Measurements from ENCODE around the gene FOSB. TPM values are rescaled to one million over a fixed set of nuclear protein-coding genes. Genes with fewer than 3 reads are reported as not detected.

Gene FOSB
- total RNA-seq, 1 experiment from 2014 or later: 1.7 TPM

DNA sequence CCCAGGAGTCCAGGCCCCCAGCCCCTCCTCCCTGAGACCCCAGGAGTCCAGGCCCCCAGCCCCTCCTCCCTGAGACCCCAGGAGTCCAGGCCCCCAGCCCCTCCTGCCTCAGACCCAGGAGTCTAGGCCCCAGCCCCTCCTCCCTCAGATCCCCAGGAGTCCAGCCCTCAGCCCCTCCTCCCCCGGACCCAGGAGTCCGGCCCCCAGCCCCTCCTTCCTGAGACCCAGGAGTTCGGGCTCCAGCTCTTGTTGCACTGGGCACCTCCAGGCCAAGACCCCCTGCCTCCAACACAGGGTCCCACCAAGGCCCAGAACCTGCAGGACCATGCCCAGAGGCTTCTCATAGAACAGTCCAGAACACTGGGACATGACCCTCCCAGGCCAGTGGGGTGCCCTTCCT lies 47.9 kb upstream of the FOSB start:
- H4K91ac ChIP-seq (ENCODE audit: insufficient read length, low read depth, low read length): no peak overlapping the region
- H2BK120ac ChIP-seq (ENCODE audit: low read depth, low read length, poor library complexity, severe bottlenecking): no peak overlapping the region
- no peak overlapping the region for H2BK12ac ChIP-seq (ENCODE audit: insufficient read length, low read depth, low read length)
- no peak overlapping the region for H2AK5ac ChIP-seq (ENCODE audit: insufficient read length, low read length)
- no peak overlapping the region for H3K4me2 ChIP-seq (ENCODE audit: insufficient read depth, insufficient read length, low read length)
- Mint-ChIP-seq H3K27ac (no peak overlapping the region), H3K4me3 (no peak overlapping the region), H3K4me1 (peaks cover 23 to 26% of the 10 kb centered on the region in 2 experiments), H3K27me3 (ENCODE audit: low read depth) (no peaks in the 10 kb centered on the region), H3K9me3 (no peaks in the 10 kb centered on the region; a peak in 1 of 5 replicates), H3K36me3 (ENCODE audit: insufficient read depth in 1 of 3, low read depth in 3 of 3) (peaks cover 18 to 46% (median 46%) of the 10 kb centered on the region in 3 experiments)
- no peak overlapping the region for H3K14ac ChIP-seq (ENCODE audit: insufficient read depth, low read length)
- no CpG with 5 or more reads among the region's 3 CpGs for WGBS (ENCODE audit: extremely low coverage, insufficient read length, low lambda C conversion rate)
- H3K18ac ChIP-seq (ENCODE audit: insufficient read length, low read depth, low read length): no peak overlapping the region
- H3K79me1 ChIP-seq (ENCODE audit: insufficient read depth, low read depth, low read length, poor library complexity, severe bottlenecking): no peaks in the 10 kb centered on the region
- no peaks in the 10 kb centered on the region for H3K79me2 ChIP-seq (ENCODE audit: insufficient read depth, low read length)
- no peak overlapping the region for H3K56ac ChIP-seq (ENCODE audit: insufficient read length, low read depth, low read length)
- no peaks in the 10 kb centered on the region for H4K20me1 ChIP-seq (ENCODE audit: control insufficient read depth, insufficient read depth, insufficient read length)
- no peak overlapping the region for H3T11ph ChIP-seq (ENCODE audit: low read length)
- H3K23me2 ChIP-seq (ENCODE audit: insufficient read length, low read depth, low read length, poor library complexity, severe bottlenecking): peaks cover 10% of the 10 kb centered on the region
- no peaks in the 10 kb centered on the region for H3K27me3 ChIP-seq (ENCODE audit: insufficient read depth, low read length)
- no peak overlapping the region for H4K8ac ChIP-seq (replicated peaks; ENCODE audit: insufficient read length, low read depth, low read length)
- no peak overlapping the region for H2BK20ac ChIP-seq (ENCODE audit: low read depth, low read length, poor library complexity, severe bottlenecking)
- no peak overlapping the region for H2BK15ac ChIP-seq (ENCODE audit: low read depth, low read length)
- no peak overlapping the region for H3K23ac ChIP-seq (ENCODE audit: insufficient read length, low read depth, low read length)
- no peak for DNase-seq
- H3K27ac ChIP-seq (ENCODE audit: insufficient read length, low read depth, low read length): no peak overlapping the region
- TF ChIP-seq, protein P1, sequence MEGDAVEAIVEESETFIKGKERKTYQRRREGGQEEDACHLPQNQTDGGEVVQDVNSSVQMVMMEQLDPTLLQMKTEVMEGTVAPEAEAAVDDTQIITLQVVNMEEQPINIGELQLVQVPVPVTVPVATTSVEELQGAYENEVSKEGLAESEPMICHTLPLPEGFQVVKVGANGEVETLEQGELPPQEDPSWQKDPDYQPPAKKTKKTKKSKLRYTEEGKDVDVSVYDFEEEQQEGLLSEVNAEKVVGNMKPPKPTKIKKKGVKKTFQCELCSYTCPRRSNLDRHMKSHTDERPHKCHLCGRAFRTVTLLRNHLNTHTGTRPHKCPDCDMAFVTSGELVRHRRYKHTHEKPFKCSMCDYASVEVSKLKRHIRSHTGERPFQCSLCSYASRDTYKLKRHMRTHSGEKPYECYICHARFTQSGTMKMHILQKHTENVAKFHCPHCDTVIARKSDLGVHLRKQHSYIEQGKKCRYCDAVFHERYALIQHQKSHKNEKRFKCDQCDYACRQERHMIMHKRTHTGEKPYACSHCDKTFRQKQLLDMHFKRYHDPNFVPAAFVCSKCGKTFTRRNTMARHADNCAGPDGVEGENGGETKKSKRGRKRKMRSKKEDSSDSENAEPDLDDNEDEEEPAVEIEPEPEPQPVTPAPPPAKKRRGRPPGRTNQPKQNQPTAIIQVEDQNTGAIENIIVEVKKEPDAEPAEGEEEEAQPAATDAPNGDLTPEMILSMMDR (conservative IDR thresholded peaks at IDR 0.05): no peak
- H4K5ac ChIP-seq (ENCODE audit: insufficient read length, low read depth, low read length): no peak overlapping the region
- no peak overlapping the region for H2BK5ac ChIP-seq (ENCODE audit: insufficient read length, low read length)
- no peak overlapping the region for H2AFZ ChIP-seq (ENCODE audit: low read length)
- no peaks in the 10 kb centered on the region for H3K9me3 ChIP-seq (ENCODE audit: control insufficient read depth, low read depth, low read length)
- H3K9ac ChIP-seq (ENCODE audit: extremely low read depth, insufficient read length, low read length): no peak overlapping the region
- no peak overlapping the region for H3K4ac ChIP-seq (ENCODE audit: low read depth, low read length)
- H3K4me1 ChIP-seq (ENCODE audit: insufficient read depth, low read length): peaks cover 2% of the 10 kb centered on the region; the same call in 1 of the 2 replicates

Measured in H9 (cell line).